GM10266 (cell line): ENCODE results near the gene METRN.

Experiments
- DNase-seq: peaks from one replicate; pipeline ENCODE4 v3.0.0; 2012; ENCODE audit errors: extremely low spot score
- CTCF ChIP-seq: IDR thresholded peaks from 2 replicates; pipeline ENCODE4 v1.5.1; 2012; ENCODE audit warnings: mild to moderate bottlenecking, low read depth; ENCODE audit not compliant: control insufficient read depth, insufficient read depth; ENCODE audit errors: missing control alignments

METRN gene

GRCh38 chr16:670485-671352 is 44.2 kb upstream of the METRN start:
- DNase-seq: no peak
- no peak for TF ChIP-seq CTCF

GRCh38 chr16:671353-672131 is 43.4 kb upstream of the METRN start:
- DNase-seq: no peak
- TF ChIP-seq CTCF: no peak

- DNase-seq: no peak
- no peak for TF ChIP-seq CTCF
Observed at GRCh38 chr16:672371-672770, 42.5 kb upstream of the METRN start.

- TF ChIP-seq CTCF: no peak
- DNase-seq: no peak
Observed at GRCh38 chr16:672851-673250, 42.1 kb upstream of the METRN start.

- DNase-seq: no peak
- TF ChIP-seq CTCF: no peak
Observed at GRCh38 chr16:673399-673991, 41.4 kb upstream of the METRN start.

GRCh38 chr16:674214-674881 is 40.6 kb upstream of the METRN start:
- TF ChIP-seq CTCF: no peak
- no peak for DNase-seq
